IMR-90 (cell line): Measurements from ENCODE around the gene NEK6. TPM values are rescaled to one million over a fixed set of nuclear protein-coding genes. Genes with fewer than 3 reads are reported as not detected.

Source experiments
- ATAC-seq: fragments of 200-7000 bp; cut with Tn5 transposase; 2 replicates; pipeline ENCODE4 v1.9.1; 2020; ENCODE audit warnings: low read depth, mild to moderate bottlenecking, moderate library complexity
- BruUV-seq: library from RNA; stranded (reverse); fragments of 400-500 nt; replicated peaks from 2 replicates; lab custom pipeline; 2021; lab: Mats Ljungman, UMichigan
- CTCF ChIA-PET: fragments of 300-600 bp; formaldehyde crosslinking; extraction: SDS; loops from one replicate; lab custom pipeline; 2021; ENCODE audit warnings: antibody characterized with exemption; lab: Yijun Ruan, JAX
- POLR2A ChIA-PET: fragments of 300-600 bp; sonication (Branson Sonifier 250); formaldehyde crosslinking; loops from one replicate; lab custom pipeline; 2022; ENCODE audit warnings: antibody characterized with exemption; ENCODE audit not compliant: unreplicated experiment; lab: Charles Lee
- DNase-seq: peaks from one replicate; pipeline ENCODE4 v3.0.0; 2013
- H2AFZ ChIP-seq: replicated peaks from 2 replicates; pipeline ENCODE3; 2013; ENCODE audit warnings: low read length, mild to moderate bottlenecking; ENCODE audit not compliant: poor library complexity
- H2AK5ac ChIP-seq: 2 replicates; pipeline ENCODE4 v1.6.1; 2013; ENCODE audit warnings: low read depth, low read length, inconsistent platforms
- H2AK9ac ChIP-seq: replicated peaks from 2 replicates; pipeline ENCODE3; 2013; ENCODE audit warnings: mild to moderate bottlenecking, low read depth, low read length, moderate library complexity; ENCODE audit not compliant: poor library complexity
- H2BK120ac ChIP-seq: 2 replicates; pipeline ENCODE4 v1.6.1; 2013; ENCODE audit warnings: low read depth, low read length, inconsistent platforms
- H2BK15ac ChIP-seq: 3 replicates; pipeline ENCODE4 v1.6.1; 2013; ENCODE audit warnings: low read depth, low read length, inconsistent platforms
- H2BK20ac ChIP-seq: 2 replicates; pipeline ENCODE4 v1.6.1; 2013; ENCODE audit warnings: low read depth, mild to moderate bottlenecking, inconsistent platforms, low read length, moderate library complexity
- H2BK5ac ChIP-seq: 2 replicates; pipeline ENCODE4 v1.6.1; 2013; ENCODE audit warnings: mild to moderate bottlenecking, low read depth, low read length, inconsistent platforms; ENCODE audit not compliant: poor library complexity, severe bottlenecking
- H3K14ac ChIP-seq: replicated peaks from 2 replicates; pipeline ENCODE4 v1.6.1; 2013; ENCODE audit warnings: low read depth, low read length, inconsistent platforms
- H3K18ac ChIP-seq: 2 replicates; pipeline ENCODE4 v1.6.1; 2013; ENCODE audit warnings: low read depth, low read length, control low read depth
- H3K23ac ChIP-seq: 2 replicates; pipeline ENCODE4 v1.6.1; 2013; ENCODE audit warnings: low read depth, low read length, inconsistent platforms
- H3K27ac ChIP-seq: 2 replicates; pipeline ENCODE4 v1.5.1; 2013; ENCODE audit warnings: mild to moderate bottlenecking, control low read depth, low read length; ENCODE audit not compliant: insufficient read depth
- H3K27me3 ChIP-seq: 2 replicates; pipeline ENCODE4 v1.6.1; 2013; ENCODE audit warnings: low read length; ENCODE audit not compliant: control insufficient read depth, insufficient read depth
- H3K36me3 ChIP-seq: 2 replicates; pipeline ENCODE4 v1.6.1; 2013; ENCODE audit warnings: low read length, mixed read lengths; ENCODE audit not compliant: control insufficient read depth, insufficient read depth
- H3K4ac ChIP-seq: 2 replicates; pipeline ENCODE4 v1.6.1; 2013; ENCODE audit warnings: low read depth, low read length, inconsistent platforms
- H3K4me1 ChIP-seq: 2 replicates; pipeline ENCODE4 v1.6.1; 2013; ENCODE audit warnings: low read length, mixed read lengths; ENCODE audit not compliant: control insufficient read depth, insufficient read depth
- H3K4me2 ChIP-seq: 2 replicates; pipeline ENCODE4 v1.6.1; 2013; ENCODE audit warnings: low read depth, mild to moderate bottlenecking, control low read depth, low read length, moderate library complexity
- H3K4me3 ChIP-seq: 2 replicates; pipeline ENCODE4 v1.5.1; 2013; ENCODE audit warnings: low read depth, mild to moderate bottlenecking, control low read depth, low read length, moderate library complexity; ENCODE audit not compliant: insufficient read depth
- H3K56ac ChIP-seq: 2 replicates; pipeline ENCODE4 v1.6.1; 2013; ENCODE audit warnings: low read length, inconsistent platforms; ENCODE audit not compliant: insufficient read depth; ENCODE audit errors: extremely low read depth
- H3K79me1 ChIP-seq, 2 experiments: 2 replicates each; pipeline ENCODE4 v1.6.1; 2013; ENCODE audit warnings: low read length in 2 of 2, inconsistent platforms in 1 of 2, low read depth in 1 of 2
- H3K9ac ChIP-seq: 2 replicates; pipeline ENCODE4 v1.6.1; 2013; ENCODE audit warnings: low read depth, low read length, control low read depth
- H3K9me1 ChIP-seq: 2 replicates; pipeline ENCODE4 v1.6.1; 2013; ENCODE audit warnings: low read length, inconsistent platforms; ENCODE audit not compliant: insufficient read depth
- H3K9me3 ChIP-seq: 2 replicates; pipeline ENCODE4 v1.6.1; 2013; ENCODE audit warnings: low read length; ENCODE audit not compliant: control insufficient read depth, insufficient read depth
- H4K20me1 ChIP-seq: 2 replicates; pipeline ENCODE4 v1.6.1; 2013; ENCODE audit warnings: low read length, inconsistent platforms; ENCODE audit not compliant: insufficient read depth
- H4K5ac ChIP-seq: 2 replicates; pipeline ENCODE4 v1.6.1; 2013; ENCODE audit warnings: mild to moderate bottlenecking, low read depth, low read length, control low read depth
- H4K8ac ChIP-seq, 2 experiments: 2 replicates each; pipeline ENCODE4 v1.6.1; 2013; ENCODE audit warnings: low read depth in 2 of 2, low read length in 2 of 2, control low read depth in 1 of 2, inconsistent platforms in 1 of 2
- H4K91ac ChIP-seq: 2 replicates; pipeline ENCODE4 v1.6.1; 2013; ENCODE audit warnings: low read depth, low read length, inconsistent platforms; ENCODE audit not compliant: insufficient read depth
- MAFK ChIP-seq: IDR thresholded peaks from 2 replicates; pipeline ENCODE4 v1.6.1; 2012; ENCODE audit warnings: low read depth, low read length, improper control_type of control experiment
- WGBS, 2 experiments: methylation state at CpG; one replicate each; pipeline versions ENCODE4 v1.1.5 to v1.1.7; 2013; ENCODE audit warnings: missing lambda C conversion rate in 2 of 2; ENCODE audit not compliant: insufficient read length in 1 of 2; ENCODE audit errors: extremely low coverage in 2 of 2; 5-methylcytosine and 5-hydroxymethylcytosine counted together
- dilution Hi-C: fragments of 300-500 bp; cut with HindIII; formaldehyde crosslinking; loops from one replicate; pipeline ENCODE4 v1.14.3; 2018; ENCODE audit warnings: low sequenced_read_pairs; ENCODE audit not compliant: unreplicated experiment
- in situ Hi-C: fragments of 300-500 bp; cut with MboI; formaldehyde crosslinking; loops from 3 replicates; pipeline ENCODE4 v1.14.3; 2019; ENCODE audit warnings: low sequenced_read_pairs, inconsistent platforms, mixed read lengths
- intact Hi-C: fragments of 100-400 bp; cut with micrococcal nuclease; formaldehyde crosslinking; loops from 2 replicates; pipeline ENCODE4 v1.10.0; 2022
- polyA plus RNA-seq, 3 experiments: library from polyadenylated mRNA; depleted of rRNA; stranded (reverse); fragments of >200 nt; gene quantifications; 2 replicates each; pipeline ENCODE4 v1.2.3, GENCODE V29; 2012; ENCODE audit warnings: low replicate concordance in 1 of 3
- total RNA-seq: library from RNA; depleted of rRNA; stranded (reverse); fragments of >200 nt; gene quantifications from 2 replicates; pipeline ENCODE4 v1.2.3, GENCODE V29; 2012
- TF ChIP-seq, protein P1 (sequence below): fragments of 150-350 bp; IDR thresholded peaks from 2 replicates; pipeline ENCODE4 v1.6.1; 2016; ENCODE audit warnings: low read depth, mild to moderate bottlenecking, low read length, moderate library complexity, borderline replicate concordance

The NEK6 gene
- total and polyA plus RNA-seq, 2 of the 4 experiments (the other 2 are of a cell fraction): 79.9 to 112 TPM

DNA sequence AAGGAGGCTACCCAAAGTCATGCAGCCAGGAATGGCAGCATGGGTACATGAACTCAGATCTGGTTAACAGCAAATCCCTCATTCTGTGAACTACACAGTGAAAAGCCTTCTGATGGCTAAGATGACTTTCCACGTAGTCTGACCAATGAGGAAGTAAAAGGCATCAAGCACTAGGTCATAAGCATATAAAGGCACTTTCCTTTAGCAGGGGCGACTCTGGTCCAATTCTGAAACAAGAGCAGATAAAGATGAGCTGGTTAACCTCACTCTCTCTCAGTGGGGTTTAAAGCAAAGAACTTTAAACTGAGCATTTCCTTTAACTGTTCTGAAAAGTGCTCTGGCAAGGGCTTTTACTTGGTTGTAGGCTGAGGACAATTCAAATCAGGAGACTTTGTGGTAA, 136.4 kb downstream of the NEK6 start:
- Histone ChIP-seq H3K4ac (peak overlapping the region; percentile 67; the same call in 1 of the 2 replicates), H3K4me3 (no peak overlapping the region), H2BK120ac (peak overlapping the region; percentile 71; the same call in 1 of the 2 replicates), H2BK15ac (peak overlapping the region; percentile 75; the same call in 1 of the 3 replicates), H3K9me1 (peaks cover 16% of the 10 kb centered on the region), H2AK5ac (peak overlapping the region; percentile 81; the same call in 1 of the 2 replicates), H3K18ac (peak overlapping the region; percentile 47; the same call in 1 of the 2 replicates), H3K9me3 (no peaks in the 10 kb centered on the region), H2BK20ac (no peak overlapping the region; the same call in 1 of the 2 replicates), H3K4me1 (peaks cover 40% of the 10 kb centered on the region), H4K20me1 (peaks cover 52% of the 10 kb centered on the region), H3K27me3 (no peaks in the 10 kb centered on the region), H3K56ac (peak overlapping the region; percentile 35; the same call in 1 of the 2 replicates), H3K4me2 (no peak overlapping the region), H3K14ac (peak overlapping the region; percentile 74), H2BK5ac (peak overlapping the region; percentile 84), H3K36me3 (peaks cover 5% of the 10 kb centered on the region), H3K23ac (peak overlapping the region; percentile 55), H4K91ac (peak overlapping the region; percentile 37), H2AK9ac (no peak overlapping the region), H3K27ac (no peak overlapping the region), H4K5ac (no peak overlapping the region), H3K9ac (no peak overlapping the region; the same call in 1 of the 2 replicates), H3K79me1 (peaks cover 25 to 86% of the 10 kb centered on the region in 2 experiments), H2AFZ (no peak overlapping the region), H4K8ac (peak overlapping the region in 1 of 2 experiments; percentile 47; a peak in 2 of 4 replicates)
- intact Hi-C loops: no loop called here
- DNase-seq (peak; percentile 32), ATAC-seq (no peak)
- BruUV-seq: no TSS peak
- in situ Hi-C loops: no loop called here
- ChIA-PET CTCF (interaction anchor here (1.3 to 1.5 kb wide), 2 partner anchors 13 to 16 kb away, joined by 3 to 4 read pairs; no protein-coding TSS in a partner anchor), POLR2A (no interaction called here)
- TF ChIP-seq MAFK: no peak
- TF ChIP-seq, protein P1, sequence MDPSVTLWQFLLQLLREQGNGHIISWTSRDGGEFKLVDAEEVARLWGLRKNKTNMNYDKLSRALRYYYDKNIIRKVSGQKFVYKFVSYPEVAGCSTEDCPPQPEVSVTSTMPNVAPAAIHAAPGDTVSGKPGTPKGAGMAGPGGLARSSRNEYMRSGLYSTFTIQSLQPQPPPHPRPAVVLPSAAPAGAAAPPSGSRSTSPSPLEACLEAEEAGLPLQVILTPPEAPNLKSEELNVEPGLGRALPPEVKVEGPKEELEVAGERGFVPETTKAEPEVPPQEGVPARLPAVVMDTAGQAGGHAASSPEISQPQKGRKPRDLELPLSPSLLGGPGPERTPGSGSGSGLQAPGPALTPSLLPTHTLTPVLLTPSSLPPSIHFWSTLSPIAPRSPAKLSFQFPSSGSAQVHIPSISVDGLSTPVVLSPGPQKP: no peak
- WGBS, 2 experiments: no CpG with 5 or more reads among the region's 2 CpGs
- dilution Hi-C loops: no loop called here
